DMS 273 treated with DMSO at 0.1 percent for 48 hours (cell line): ENCODE results near the gene PEBP1.
"Not testable (repeated sequence)": the region's sequence is repeated elsewhere in the genome, so short reads cannot be mapped to it uniquely, and the experiment has no call there.

ENCODE experiments used
- DNase-seq: peaks from one replicate; lab custom pipeline; 2025; lab: John Stamatoyannopoulos, UW

PEBP1 gene

GRCh38 chr12:118135788-118136558 lies at the start of gene PEBP1:
Gene PEBP1 (plus strand): TSS chr12:118136124. CDS start chr12:118136210, 86 bp downstream.
- peak; percentile 79 for DNase-seq

- no peak for DNase-seq
These were observed 46.1 kb upstream of the PEBP1 start for GRCh38 chr12:118089782-118090181.

GRCh38 chr12:118094039-118094438 lies 41.9 kb upstream of the PEBP1 start:
- no peak for DNase-seq

- no peak for DNase-seq
These were observed 37.5 kb upstream of the PEBP1 start for GRCh38 chr12:118098401-118098800.

- no peak for DNase-seq
These were observed 36.8 kb upstream of the PEBP1 start for GRCh38 chr12:118098911-118099671.

- no peak for DNase-seq
These were observed 34.9 kb upstream of the PEBP1 start for GRCh38 chr12:118101051-118101450.

GRCh38 chr12:118102070-118102469 lies 33.9 kb upstream of the PEBP1 start:
- no peak for DNase-seq

- DNase-seq = no peak
These were observed 33.3 kb upstream of the PEBP1 start for GRCh38 chr12:118102609-118103008.

GRCh38 chr12:118103201-118103600 lies 32.7 kb upstream of the PEBP1 start:
- DNase-seq = no peak

GRCh38 chr12:118103601-118104382 lies 32.1 kb upstream of the PEBP1 start, which contains the start of gene VSIG10:
Gene VSIG10 (minus strand): TSS chr12:118104011. CDS start chr12:118103671, 340 bp downstream.
- peak; percentile 9 for DNase-seq

- no peak for DNase-seq
These were observed 28.9 kb upstream of the PEBP1 start for GRCh38 chr12:118107011-118107410.

GRCh38 chr12:118107694-118108093 lies 28.2 kb upstream of the PEBP1 start:
- DNase-seq = no peak

- no peak for DNase-seq
These were observed 26.8 kb upstream of the PEBP1 start for GRCh38 chr12:118109088-118109487.

GRCh38 chr12:118119449-118119879 lies 16.5 kb upstream of the PEBP1 start:
- DNase-seq = no peak

- DNase-seq = no peak
These were observed 15.2 kb upstream of the PEBP1 start for GRCh38 chr12:118120579-118121363.

GRCh38 chr12:118122264-118122663 lies 13.7 kb upstream of the PEBP1 start:
- no peak for DNase-seq

GRCh38 chr12:118124333-118124874 lies 11.5 kb upstream of the PEBP1 start:
- DNase-seq = no peak

- no peak for DNase-seq
These were observed 10.2 kb upstream of the PEBP1 start for GRCh38 chr12:118125743-118126118.

GRCh38 chr12:118126119-118126757 lies 9.7 kb upstream of the PEBP1 start:
- DNase-seq = no peak

- DNase-seq = no peak
These were observed 8.1 kb upstream of the PEBP1 start for GRCh38 chr12:118127867-118128266.

GRCh38 chr12:118129436-118129835 lies 6.5 kb upstream of the PEBP1 start:
- DNase-seq = not testable (repeated sequence)
